Measurements from ENCODE around the gene GBA3.

Gene GBA3

GRCh38 chr4:22703912-22704311 is 11.2 kb downstream of the GBA3 start:
- no peak for DNase-seq

GRCh38 chr4:22707390-22707789 is 14.7 kb downstream of the GBA3 start:
- DNase-seq: no peak

- DNase-seq: no peak
Observed at GRCh38 chr4:22708961-22709360, 16.2 kb downstream of the GBA3 start.

GRCh38 chr4:22712105-22712504 is 19.4 kb downstream of the GBA3 start:
- DNase-seq: no peak

- DNase-seq: no peak
Observed at GRCh38 chr4:22712529-22712928, 19.8 kb downstream of the GBA3 start.

- no peak for DNase-seq
Observed at GRCh38 chr4:22713841-22714240, 21.1 kb downstream of the GBA3 start.

GRCh38 chr4:22719218-22719617 is 26.5 kb downstream of the GBA3 start:
- no peak for DNase-seq

GRCh38 chr4:22720091-22720490 is 27.4 kb downstream of the GBA3 start:
- DNase-seq: no peak

GRCh38 chr4:22721204-22721603 is 28.5 kb downstream of the GBA3 start:
- no peak for DNase-seq

- no peak for DNase-seq
Observed at GRCh38 chr4:22730021-22730420, 37.3 kb downstream of the GBA3 start.

GRCh38 chr4:22733816-22734215 is 41.1 kb downstream of the GBA3 start:
- no peak for DNase-seq

- no peak for DNase-seq
Observed at GRCh38 chr4:22736912-22737311, 44.2 kb downstream of the GBA3 start.

- DNase-seq: no peak
Observed at GRCh38 chr4:22739968-22740367, 47.2 kb downstream of the GBA3 start.

- DNase-seq: no peak
Observed at GRCh38 chr4:22741744-22742143, 49.0 kb downstream of the GBA3 start.

GRCh38 chr4:22743290-22743689 is 50.6 kb downstream of the GBA3 start:
- DNase-seq: no peak

GRCh38 chr4:22744478-22745062 is 51.8 kb downstream of the GBA3 start:
- DNase-seq: no peak

- no peak for DNase-seq
Observed at GRCh38 chr4:22745234-22745633, 52.5 kb downstream of the GBA3 start.

GRCh38 chr4:22754116-22754515 is 61.4 kb downstream of the GBA3 start:
- no peak for DNase-seq

GRCh38 chr4:22762548-22762947 is 69.8 kb downstream of the GBA3 start:
- DNase-seq: no peak

GRCh38 chr4:22764183-22764582 is 71.4 kb downstream of the GBA3 start:
- DNase-seq: no peak

- no peak for DNase-seq
Observed at GRCh38 chr4:22766068-22766467, 73.3 kb downstream of the GBA3 start.

GRCh38 chr4:22778547-22779163 is 85.9 kb downstream of the GBA3 start:
- DNase-seq: no peak

GRCh38 chr4:22780317-22780716 is 87.6 kb downstream of the GBA3 start:
- no peak for DNase-seq

- no peak for DNase-seq
Observed at GRCh38 chr4:22780797-22781196, 88.1 kb downstream of the GBA3 start.

- DNase-seq: no peak
Observed at GRCh38 chr4:22787753-22788375, 95.1 kb downstream of the GBA3 start.
